ENCODE measurements around the gene PIP4K2A. TPM values are rescaled to one million over a fixed set of nuclear protein-coding genes. Genes with fewer than 3 reads are reported as not detected.

PIP4K2A gene
- total and polyA plus RNA-seq, 12 donors, result 12.3 to 70.6 (median 28.5) TPM

GRCh38 chr10:22684699-22685098 lies 29.7 kb downstream of the PIP4K2A start:
- no peaks in the 10 kb centered on the region for H3K36me3 ChIP-seq (replicated peaks in 1 of 2)
- no peak for TF ChIP-seq CTCF (IDR thresholded peaks at IDR 0.05)
- TF ChIP-seq POLR2A (IDR thresholded peaks at IDR 0.05), result no peak
- intact Hi-C loops (cut with DNase I), result no loop called here
- H3K4me1 ChIP-seq (replicated peaks in 1 of 2), result peaks cover 13 to 49% of the 10 kb centered on the region in 2 donors
- no peak overlapping the region for H3K4me3 ChIP-seq
- 92 to 94% (median 93%) methylated on average over 5 of the region's 5 CpGs for WGBS, 4 donors
- no peaks in the 10 kb centered on the region for H3K9me3 ChIP-seq (replicated peaks in 1 of 3)
- no peak for DNase-seq
- H3K27ac ChIP-seq, result no peak overlapping the region
- H3K27me3 ChIP-seq, result no peaks in the 10 kb centered on the region

GRCh38 chr10:22683140-22683389 lies 31.3 kb downstream of the PIP4K2A start:
- Histone ChIP-seq H3K27ac (peak overlapping the region in 1 of 5 donors; percentile 27), H3K9me3 (replicated peaks in 1 of 3) (no peaks in the 10 kb centered on the region), H3K36me3 (replicated peaks in 1 of 2) (no peaks in the 10 kb centered on the region), H3K27me3 (no peaks in the 10 kb centered on the region), H3K4me1 (replicated peaks in 1 of 2) (peaks cover 13 to 48% of the 10 kb centered on the region in 2 donors), H3K4me3 (no peak overlapping the region)
- TF ChIP-seq POLR2A (IDR thresholded peaks at IDR 0.05), result no peak
- no peak for TF ChIP-seq CTCF (IDR thresholded peaks at IDR 0.05)
- DNase-seq, result no peak
- WGBS, 4 donors, result 77 to 82% (median 78%) methylated on average over 2 to 3 of the region's 3 CpGs
- intact Hi-C loops (cut with DNase I), result no loop called here

- Histone ChIP-seq H3K27me3 (no peaks in the 10 kb centered on the region), H3K4me1 (replicated peaks in 1 of 2) (peaks cover 13 to 48% of the 10 kb centered on the region in 2 donors), H3K27ac (peak overlapping the region in 2 of 5 donors; percentile 6 to 11), H3K9me3 (replicated peaks in 1 of 3) (no peaks in the 10 kb centered on the region), H3K36me3 (replicated peaks in 1 of 2) (no peaks in the 10 kb centered on the region), H3K4me3 (no peak overlapping the region)
- TF ChIP-seq CTCF (IDR thresholded peaks at IDR 0.05), result no peak
- no peak for DNase-seq
- intact Hi-C loops (cut with DNase I), result no loop called here
- WGBS, 4 donors, result 78 to 82% (median 80%) methylated on average over 6 of the region's 6 CpGs
These were observed 31.9 kb downstream of the PIP4K2A start for GRCh38 chr10:22682237-22683139.

- 56 to 69% (median 60%) methylated on average over 4 of the region's 4 CpGs for WGBS, 4 donors
- peak overlapping the region in 2 of 5 donors; percentile 6 to 11 for H3K27ac ChIP-seq
- no peak overlapping the region for H3K4me3 ChIP-seq
- H3K4me1 ChIP-seq (replicated peaks in 1 of 2), result peaks cover 13 to 50% of the 10 kb centered on the region in 2 donors
- H3K9me3 ChIP-seq (replicated peaks in 1 of 3), result no peaks in the 10 kb centered on the region
- peak in 5 of 7 donors; percentile 58 to 71 (median 67) for DNase-seq
- intact Hi-C loops (cut with DNase I), result no loop called here
- TF ChIP-seq CTCF (IDR thresholded peaks at IDR 0.05) (no peak), POLR2A (IDR thresholded peaks at IDR 0.05) (no peak)
- no peaks in the 10 kb centered on the region for H3K27me3 ChIP-seq
- no peaks in the 10 kb centered on the region for H3K36me3 ChIP-seq (replicated peaks in 1 of 2)
These were observed 32.6 kb downstream of the PIP4K2A start for GRCh38 chr10:22681783-22682183.
